WERI-Rb-1 (cell line): Measurements from ENCODE around the gene ABCC4.

ENCODE experiments used
- DNase-seq: peaks from one replicate; pipeline ENCODE4 v3.0.0-alpha.2; 2020
- H3K27ac ChIP-seq: fragments of 250-450 bp; sonication (Bioruptor Pico); 2 replicates; pipeline ENCODE4 v1.5.1; 2020; ENCODE audit warnings: mild to moderate bottlenecking, moderate library complexity
- H3K27me3 ChIP-seq: fragments of 250-450 bp; sonication (Bioruptor Pico); 2 replicates; pipeline ENCODE4 v1.5.1; 2021; ENCODE audit warnings: mild to moderate bottlenecking, low read depth, moderate library complexity; ENCODE audit not compliant: insufficient read depth, severe bottlenecking
- H3K36me3 ChIP-seq: fragments of 250-450 bp; sonication (Bioruptor Pico); 2 replicates; pipeline ENCODE4 v1.5.1; 2020; ENCODE audit warnings: mild to moderate bottlenecking, moderate library complexity
- H3K4me3 ChIP-seq: 2 replicates; pipeline ENCODE4 v1.5.1; 2011; ENCODE audit warnings: low read depth, mild to moderate bottlenecking, control low read depth, low read length
- H3K9me3 ChIP-seq: fragments of 250-450 bp; sonication (Bioruptor Pico); 2 replicates; pipeline ENCODE4 v1.5.1; 2021; ENCODE audit warnings: mild to moderate bottlenecking, moderate library complexity; ENCODE audit not compliant: severe bottlenecking
- TF ChIP-seq, protein P1 (sequence below): IDR thresholded peaks from 2 replicates; pipeline ENCODE4 v1.5.1; 2011; ENCODE audit warnings: low read depth, mild to moderate bottlenecking, control low read depth, inconsistent platforms, low read length

ABCC4 gene

DNA sequence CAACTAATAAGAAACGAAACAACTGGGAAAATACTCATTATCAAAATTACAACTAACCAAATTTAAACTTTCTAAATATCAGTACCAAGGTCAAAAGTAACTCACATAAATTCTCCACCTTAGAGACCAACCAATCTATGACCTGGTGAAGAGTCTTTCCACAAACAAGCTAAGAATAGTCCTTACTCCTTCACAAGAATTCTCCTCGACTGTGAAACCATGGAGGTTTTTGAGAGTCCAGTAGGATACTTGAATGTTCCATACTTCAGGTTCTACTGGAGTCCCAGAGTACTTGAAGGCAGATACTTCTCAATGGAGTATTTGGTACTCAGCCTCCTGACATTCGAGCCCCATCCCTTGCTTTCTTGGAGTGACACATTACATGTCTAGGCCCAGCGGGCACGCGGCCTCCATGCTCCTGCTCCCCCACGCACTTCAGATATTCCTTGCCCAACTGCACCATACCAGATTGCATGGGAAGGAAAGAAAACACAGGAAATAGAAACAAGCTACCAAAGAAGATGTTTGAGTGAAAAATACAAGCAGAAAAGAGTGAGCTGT lies 63.9 kb downstream of the ABCC4 start:
- Histone ChIP-seq H3K36me3 (peaks cover 5% of the 10 kb centered on the region), H3K27me3 (no peaks in the 10 kb centered on the region), H3K27ac (no peak overlapping the region), H3K9me3 (peaks cover 5% of the 10 kb centered on the region), H3K4me3 (no peak overlapping the region)
- DNase-seq: no peak
- TF ChIP-seq, protein P1, sequence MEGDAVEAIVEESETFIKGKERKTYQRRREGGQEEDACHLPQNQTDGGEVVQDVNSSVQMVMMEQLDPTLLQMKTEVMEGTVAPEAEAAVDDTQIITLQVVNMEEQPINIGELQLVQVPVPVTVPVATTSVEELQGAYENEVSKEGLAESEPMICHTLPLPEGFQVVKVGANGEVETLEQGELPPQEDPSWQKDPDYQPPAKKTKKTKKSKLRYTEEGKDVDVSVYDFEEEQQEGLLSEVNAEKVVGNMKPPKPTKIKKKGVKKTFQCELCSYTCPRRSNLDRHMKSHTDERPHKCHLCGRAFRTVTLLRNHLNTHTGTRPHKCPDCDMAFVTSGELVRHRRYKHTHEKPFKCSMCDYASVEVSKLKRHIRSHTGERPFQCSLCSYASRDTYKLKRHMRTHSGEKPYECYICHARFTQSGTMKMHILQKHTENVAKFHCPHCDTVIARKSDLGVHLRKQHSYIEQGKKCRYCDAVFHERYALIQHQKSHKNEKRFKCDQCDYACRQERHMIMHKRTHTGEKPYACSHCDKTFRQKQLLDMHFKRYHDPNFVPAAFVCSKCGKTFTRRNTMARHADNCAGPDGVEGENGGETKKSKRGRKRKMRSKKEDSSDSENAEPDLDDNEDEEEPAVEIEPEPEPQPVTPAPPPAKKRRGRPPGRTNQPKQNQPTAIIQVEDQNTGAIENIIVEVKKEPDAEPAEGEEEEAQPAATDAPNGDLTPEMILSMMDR: no peak

DNA sequence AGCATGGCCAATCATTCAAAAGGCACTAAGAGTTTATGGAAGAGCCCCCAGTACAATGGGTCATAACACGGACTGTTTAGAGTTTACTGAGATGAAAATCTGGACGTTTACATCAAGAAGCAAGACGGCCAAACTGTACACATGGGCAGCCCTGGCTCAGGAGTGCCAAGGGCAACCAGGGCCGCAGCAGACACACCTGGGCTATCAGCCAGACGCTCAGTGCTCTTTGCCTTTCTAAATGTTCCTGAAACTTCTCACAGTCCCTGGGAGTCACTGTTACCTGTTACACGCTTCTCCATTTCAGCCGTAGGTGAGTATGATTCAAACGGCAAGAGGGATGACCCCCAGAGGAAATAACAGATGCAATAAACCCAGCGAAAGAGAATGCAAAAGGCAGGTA lies 64.5 kb downstream of the ABCC4 start:
- Histone ChIP-seq H3K27me3 (no peaks in the 10 kb centered on the region), H3K36me3 (peaks cover 5% of the 10 kb centered on the region), H3K4me3 (no peak overlapping the region), H3K9me3 (peaks cover 5% of the 10 kb centered on the region), H3K27ac (no peak overlapping the region)
- no peak for DNase-seq
- TF ChIP-seq, protein P1: no peak

DNA sequence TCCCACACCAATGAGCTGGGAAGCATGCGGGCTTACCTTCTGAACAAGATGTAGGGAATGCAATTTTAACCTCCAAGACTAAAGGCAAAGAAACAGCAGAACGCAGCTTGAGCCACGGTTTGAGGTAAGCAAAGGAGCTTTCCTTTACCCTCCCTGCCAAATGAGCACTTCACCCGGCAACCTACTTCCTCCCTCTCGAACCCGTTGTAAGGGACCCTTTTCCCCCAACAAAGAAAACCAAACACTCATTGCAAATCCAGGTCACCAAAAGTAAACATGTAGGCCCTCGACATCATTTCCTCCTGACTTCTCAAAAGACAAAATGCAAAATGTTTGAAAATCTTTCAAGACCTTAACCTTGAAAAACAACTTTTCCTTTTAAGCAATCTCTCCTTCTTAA lies 65.3 kb downstream of the ABCC4 start:
- H3K27ac ChIP-seq: no peak overlapping the region
- peaks cover 4% of the 10 kb centered on the region for H3K9me3 ChIP-seq
- TF ChIP-seq, protein P1: no peak
- no peaks in the 10 kb centered on the region for H3K27me3 ChIP-seq
- no peak overlapping the region for H3K4me3 ChIP-seq
- DNase-seq: no peak
- peaks cover 9% of the 10 kb centered on the region for H3K36me3 ChIP-seq

DNA sequence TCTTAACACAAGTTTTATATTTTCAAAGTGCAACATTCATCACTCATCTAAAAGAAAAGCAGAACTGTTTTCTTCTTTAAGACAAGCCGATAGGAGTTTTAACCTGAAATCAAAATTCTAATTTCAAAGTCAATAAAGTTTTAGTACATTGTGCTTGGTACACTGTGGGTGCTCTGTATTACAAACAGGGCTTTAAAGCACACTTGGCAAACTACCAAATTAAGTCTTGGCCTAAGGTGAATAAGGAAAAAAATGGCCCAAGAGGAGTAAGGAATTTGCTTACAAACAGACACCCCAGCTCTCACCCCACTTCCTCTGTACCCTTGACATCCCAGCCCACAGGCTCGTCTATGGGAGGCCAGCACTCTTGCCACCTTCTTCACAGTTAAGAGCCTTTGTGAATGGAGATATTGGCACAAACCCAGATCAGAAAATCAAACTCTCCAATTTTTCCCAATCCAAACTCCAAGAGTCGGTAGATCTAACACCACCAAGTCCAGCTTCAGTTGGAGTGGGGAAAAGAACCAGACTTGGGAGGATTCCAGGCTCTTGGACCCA lies 66.0 kb downstream of the ABCC4 start:
- Histone ChIP-seq H3K27ac (no peak overlapping the region), H3K9me3 (no peaks in the 10 kb centered on the region), H3K4me3 (no peak overlapping the region), H3K27me3 (no peaks in the 10 kb centered on the region), H3K36me3 (peaks cover 9% of the 10 kb centered on the region)
- TF ChIP-seq, protein P1: no peak
- no peak for DNase-seq

GRCh38 chr13:95234242-95234641 lies 67.0 kb downstream of the ABCC4 start:
- Histone ChIP-seq H3K9me3 (no peaks in the 10 kb centered on the region), H3K36me3 (peaks cover 9% of the 10 kb centered on the region; the same call in 1 of the 2 replicates), H3K27ac (no peak overlapping the region), H3K27me3 (no peaks in the 10 kb centered on the region), H3K4me3 (no peak overlapping the region)
- no peak for DNase-seq
- TF ChIP-seq, protein P1: no peak
